GM18951 (cell line): ENCODE measurements around the gene PRCP.

ENCODE experiments used
- POLR2A ChIP-seq: IDR thresholded peaks from 4 replicates; pipeline ENCODE4 v1.6.1; 2011; ENCODE audit warnings: mild to moderate bottlenecking; ENCODE audit not compliant: insufficient read length, insufficient read depth; ENCODE audit errors: extremely low read depth
- in situ Hi-C: fragments of 300-500 bp; cut with MboI; formaldehyde crosslinking; loops from one replicate; pipeline ENCODE4 v1.12.0; 2022; ENCODE audit warnings: low sequenced_read_pairs, mixed read lengths, inconsistent platforms; ENCODE audit not compliant: unreplicated experiment

The PRCP gene

DNA sequence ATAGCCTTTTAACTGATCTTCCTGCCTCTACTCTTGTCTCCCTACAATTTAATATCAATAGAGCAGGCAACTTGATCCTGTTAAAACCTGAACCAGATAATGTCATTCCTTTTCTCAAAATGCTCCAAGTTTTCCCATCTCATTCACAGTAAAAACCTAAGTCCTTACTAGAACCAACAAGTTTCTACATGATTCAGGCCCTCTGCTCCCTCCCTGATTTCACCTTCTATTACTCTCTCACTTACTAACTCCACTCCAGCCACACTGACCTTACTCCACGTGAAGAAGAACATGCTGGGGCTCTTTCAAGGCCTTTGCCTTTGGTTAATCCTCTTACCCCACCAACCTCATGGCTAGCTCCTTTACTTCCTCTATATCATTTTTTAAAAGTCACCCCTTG is 71.1 kb downstream of the PRCP start:
- TF ChIP-seq POLR2A = no peak
- in situ Hi-C loops = no loop called here

DNA sequence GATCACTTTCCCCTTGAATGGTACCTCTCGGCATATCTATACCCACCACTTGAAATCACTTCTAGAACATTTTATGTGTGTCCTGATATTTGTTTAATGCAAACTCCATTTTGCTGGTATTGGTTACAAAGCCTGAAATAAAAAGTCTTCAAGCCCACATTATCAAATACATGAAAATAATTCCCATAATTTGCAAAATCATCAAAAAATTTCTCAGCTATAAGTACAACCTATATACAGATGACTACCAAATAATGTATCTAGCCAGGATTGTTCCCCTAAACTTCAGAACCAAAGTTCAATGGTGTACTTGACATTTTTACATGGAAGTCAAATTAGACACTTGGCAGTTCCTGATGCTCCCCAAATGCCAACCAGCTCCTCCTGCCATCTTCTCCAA is 71.8 kb downstream of the PRCP start:
- no peak for TF ChIP-seq POLR2A
- in situ Hi-C loops = no loop called here

DNA sequence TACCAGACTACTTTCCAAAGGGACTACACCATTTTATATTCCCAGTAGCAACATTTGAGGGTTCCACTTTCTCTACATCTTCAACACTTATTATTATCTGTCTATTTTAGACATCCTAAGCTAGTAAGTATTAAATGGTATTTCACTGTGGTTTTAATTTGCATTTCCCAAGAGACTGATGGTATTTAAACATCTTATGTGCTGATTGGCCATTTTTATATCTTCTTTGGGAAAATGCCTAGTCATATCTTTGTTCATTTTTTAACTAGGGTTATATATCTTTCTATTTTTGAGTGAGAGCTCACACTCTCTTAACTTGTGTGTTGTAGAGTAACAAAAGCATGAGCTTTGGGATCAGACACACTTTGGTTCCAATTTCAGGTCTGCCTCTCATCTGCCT is 73.7 kb downstream of the PRCP start:
- no peak for TF ChIP-seq POLR2A
- in situ Hi-C loops = no loop called here

DNA sequence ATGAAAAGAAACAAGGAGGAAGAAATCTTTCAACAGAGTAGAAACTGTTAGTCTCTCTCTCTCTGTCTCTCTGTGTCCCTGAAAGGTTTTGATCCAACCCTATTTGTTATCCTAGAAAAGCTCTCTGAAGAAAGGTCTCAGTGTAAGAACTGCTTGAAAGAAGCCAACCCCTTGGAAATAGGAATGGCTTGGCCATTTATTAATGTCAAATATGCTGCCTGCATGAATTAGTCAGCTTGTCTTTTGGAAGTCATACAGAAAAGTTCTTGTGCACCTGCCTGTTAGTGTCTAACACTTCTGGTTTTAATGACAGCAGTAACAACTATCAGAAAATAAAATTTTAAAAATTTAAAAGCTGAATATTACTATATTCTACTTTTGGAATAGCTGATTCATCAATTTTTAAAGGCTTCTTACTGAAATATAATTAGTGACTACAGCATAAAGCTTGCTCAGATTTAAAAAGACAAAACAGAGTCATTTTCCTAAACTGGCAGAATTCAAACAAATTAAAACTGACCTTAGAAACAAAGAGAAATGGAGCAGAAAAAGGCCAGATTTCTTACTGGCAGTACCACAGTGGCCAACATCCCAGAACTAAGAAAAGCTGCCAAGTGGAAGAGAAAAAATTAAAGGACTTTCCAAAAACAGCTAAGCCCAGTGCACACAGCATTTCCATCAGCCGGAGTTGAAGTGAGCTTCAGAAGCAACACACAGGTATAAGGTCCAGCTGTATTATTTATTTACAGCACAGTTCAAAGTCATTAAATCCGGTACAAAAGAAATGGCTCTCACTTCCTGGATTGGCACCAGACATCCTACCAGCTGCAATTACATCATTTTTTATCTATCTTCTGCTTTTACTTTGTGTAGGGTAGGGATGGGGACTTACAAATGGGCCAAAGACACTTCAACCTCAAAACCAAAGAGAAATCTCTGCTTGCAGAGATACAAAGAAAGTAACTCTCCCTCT is 76.3 kb downstream of the PRCP start:
- in situ Hi-C loops = no loop called here
- TF ChIP-seq POLR2A = no peak

DNA sequence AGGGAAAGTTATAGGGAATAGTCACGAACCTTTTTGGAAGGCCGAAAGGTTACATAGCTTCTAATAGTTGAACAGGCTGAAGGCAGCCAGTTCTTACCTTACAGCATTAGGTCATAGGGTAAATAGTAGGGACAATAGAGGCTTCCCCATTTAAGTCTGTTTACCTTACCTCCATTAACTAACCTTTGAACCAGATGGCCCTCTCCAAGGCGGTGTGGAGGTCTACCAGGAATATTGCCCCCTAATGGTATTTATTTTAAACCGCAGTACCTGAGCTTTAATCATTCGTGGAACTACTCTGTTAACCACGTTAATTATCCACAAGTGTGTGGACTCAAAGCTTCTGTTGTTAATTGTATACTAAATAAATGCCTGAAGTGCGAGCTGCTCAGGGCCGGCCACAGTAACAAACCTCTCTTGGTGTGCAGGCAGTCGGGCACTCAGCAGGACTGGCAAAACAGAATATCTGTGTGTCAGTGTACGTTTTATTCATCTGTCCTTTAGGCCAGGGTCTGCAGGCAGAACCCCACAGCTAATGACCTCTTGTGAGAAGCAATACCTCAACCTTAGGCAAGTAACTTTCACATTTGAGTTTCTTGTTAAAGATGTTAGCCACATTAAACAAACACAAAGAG is 81.7 kb downstream of the PRCP start:
- in situ Hi-C loops = no loop called here
- no peak for TF ChIP-seq POLR2A

DNA sequence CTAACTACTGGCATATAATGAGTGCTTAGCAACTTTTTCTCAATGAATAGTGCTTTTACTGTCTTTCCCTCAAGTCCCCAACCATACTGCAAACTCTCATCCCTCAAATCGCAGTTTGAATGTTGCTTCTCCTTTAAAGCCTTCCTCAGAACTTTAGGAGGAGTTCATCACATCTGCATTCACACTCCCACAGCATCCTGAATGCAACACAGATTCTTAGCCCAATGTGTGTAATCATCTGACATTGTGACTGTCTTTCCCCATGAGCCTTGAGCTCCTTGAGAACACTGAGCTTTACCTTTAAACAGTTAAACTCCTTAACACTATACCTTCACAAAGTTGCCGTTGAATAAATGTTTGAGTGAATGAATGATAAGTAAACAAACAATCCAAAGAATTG is 84.8 kb downstream of the PRCP start:
- no peak for TF ChIP-seq POLR2A
- in situ Hi-C loops = no loop called here

DNA sequence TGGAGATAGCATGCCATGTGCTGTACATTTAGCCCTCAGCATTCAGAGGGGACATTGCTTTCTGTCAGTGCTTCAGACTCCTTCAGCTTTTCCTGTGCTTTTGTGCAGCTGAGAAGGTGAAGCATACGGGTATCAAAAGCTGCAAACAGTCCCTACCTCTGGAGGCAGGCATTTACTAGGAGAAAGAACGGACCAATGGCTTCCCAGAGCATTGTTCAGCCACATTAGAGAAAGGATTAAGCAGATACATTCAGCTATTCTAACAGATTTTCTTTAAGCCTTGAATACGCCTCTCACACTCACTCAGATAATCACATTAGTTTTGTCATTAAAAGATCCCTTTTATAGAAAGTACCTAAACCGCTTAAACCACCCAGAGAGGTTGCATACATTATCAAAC is 85.9 kb downstream of the PRCP start:
- in situ Hi-C loops = no loop called here
- no peak for TF ChIP-seq POLR2A

DNA sequence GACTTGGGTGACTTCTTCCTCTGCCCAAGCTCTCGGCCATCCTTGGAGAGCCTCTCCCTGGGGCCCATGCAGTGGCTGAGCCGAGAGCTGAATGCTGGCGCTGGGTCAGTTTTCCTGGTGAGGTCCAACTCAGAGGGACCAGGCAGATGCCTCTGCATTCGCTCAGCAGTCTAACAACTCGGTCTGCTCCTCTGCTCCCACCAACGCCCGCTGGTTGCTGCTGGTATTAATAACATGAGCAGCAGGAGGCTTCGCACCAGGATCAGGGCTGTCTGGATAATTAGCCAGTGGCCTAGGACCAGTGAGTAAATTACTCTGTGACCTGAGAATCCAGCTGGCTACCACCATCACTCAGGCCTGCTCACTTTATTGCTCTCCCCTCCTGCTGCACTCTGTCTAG is 88.9 kb downstream of the PRCP start:
- in situ Hi-C loops = no loop called here
- TF ChIP-seq POLR2A = no peak

DNA sequence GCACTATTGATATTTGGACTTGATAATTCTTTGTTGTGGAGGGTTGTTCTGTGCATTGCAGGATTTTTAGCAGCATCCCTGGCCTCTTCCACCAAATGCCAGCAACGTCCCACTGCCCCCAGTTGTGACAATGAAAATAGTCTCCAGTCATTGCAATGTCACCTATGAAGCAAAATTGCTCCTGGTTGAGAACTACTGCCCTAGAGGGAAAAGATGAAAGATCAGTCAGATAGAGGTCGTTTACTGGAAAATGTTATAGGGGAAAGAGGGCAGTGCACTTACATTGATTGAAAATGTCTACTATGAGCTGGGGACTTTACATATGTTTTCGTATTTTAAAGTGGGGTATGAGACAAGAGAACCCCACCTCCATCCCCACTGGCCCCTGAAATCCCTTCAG is 89.5 kb downstream of the PRCP start:
- in situ Hi-C loops = no loop called here
- no peak for TF ChIP-seq POLR2A

DNA sequence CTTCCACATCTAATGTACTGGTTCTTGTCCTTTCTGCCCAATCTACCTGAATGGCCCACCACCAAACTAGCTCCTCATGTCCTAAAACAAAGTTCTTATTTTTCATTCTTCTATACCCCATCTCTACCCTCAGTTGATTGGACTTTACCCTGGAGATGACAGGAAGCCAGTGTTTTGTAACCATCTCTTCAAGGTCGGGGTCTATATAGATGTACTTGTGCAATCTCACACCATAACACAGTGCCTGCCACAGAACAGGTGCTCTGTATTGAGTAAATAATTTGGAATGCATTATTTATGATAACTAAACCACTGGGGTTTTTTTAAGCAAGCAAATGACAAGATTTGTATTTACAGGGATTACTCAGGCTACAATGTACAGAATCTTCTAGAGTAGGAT is 89.9 kb downstream of the PRCP start:
- in situ Hi-C loops = no loop called here
- no peak for TF ChIP-seq POLR2A

DNA sequence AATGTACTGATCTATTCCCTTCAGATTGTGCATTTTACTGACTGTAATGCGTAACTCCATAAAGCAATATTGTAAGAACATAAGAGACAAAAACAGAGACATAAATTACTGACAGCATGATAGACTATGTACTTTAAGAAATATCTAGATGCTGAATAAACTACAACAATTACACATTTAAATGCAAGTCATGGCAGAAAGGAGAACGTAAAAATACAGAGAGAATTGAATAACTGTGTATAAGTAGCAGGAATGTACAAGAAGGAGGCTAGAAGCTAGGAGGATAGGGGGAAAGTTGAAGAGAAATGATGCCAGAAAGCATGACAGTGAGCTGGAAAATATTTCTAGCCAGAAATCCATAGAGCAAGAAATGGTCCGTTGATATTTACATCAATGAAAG is 92.6 kb downstream of the PRCP start:
- in situ Hi-C loops = no loop called here
- TF ChIP-seq POLR2A = no peak

DNA sequence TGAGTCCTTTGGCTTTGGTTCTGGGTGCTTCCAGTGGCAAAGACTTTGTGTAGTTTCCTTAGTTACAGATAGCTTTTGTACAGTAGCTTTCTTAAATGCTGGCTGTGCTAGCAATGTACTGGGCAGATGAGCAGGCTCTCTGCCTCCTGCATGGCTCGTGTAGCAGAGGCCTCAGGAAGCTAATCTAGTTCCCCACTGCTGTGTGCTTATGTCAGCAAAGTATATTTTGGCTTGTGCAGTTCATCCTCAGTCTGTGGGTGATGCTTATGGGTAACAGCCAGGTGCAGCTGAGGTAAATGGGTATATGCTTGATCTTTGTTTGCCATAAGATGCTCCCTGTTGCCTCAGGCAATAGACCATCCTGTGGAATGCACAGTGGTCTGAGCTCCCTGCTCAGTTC is 97.5 kb downstream of the PRCP start:
- in situ Hi-C loops = no loop called here
- TF ChIP-seq POLR2A = no peak

DNA sequence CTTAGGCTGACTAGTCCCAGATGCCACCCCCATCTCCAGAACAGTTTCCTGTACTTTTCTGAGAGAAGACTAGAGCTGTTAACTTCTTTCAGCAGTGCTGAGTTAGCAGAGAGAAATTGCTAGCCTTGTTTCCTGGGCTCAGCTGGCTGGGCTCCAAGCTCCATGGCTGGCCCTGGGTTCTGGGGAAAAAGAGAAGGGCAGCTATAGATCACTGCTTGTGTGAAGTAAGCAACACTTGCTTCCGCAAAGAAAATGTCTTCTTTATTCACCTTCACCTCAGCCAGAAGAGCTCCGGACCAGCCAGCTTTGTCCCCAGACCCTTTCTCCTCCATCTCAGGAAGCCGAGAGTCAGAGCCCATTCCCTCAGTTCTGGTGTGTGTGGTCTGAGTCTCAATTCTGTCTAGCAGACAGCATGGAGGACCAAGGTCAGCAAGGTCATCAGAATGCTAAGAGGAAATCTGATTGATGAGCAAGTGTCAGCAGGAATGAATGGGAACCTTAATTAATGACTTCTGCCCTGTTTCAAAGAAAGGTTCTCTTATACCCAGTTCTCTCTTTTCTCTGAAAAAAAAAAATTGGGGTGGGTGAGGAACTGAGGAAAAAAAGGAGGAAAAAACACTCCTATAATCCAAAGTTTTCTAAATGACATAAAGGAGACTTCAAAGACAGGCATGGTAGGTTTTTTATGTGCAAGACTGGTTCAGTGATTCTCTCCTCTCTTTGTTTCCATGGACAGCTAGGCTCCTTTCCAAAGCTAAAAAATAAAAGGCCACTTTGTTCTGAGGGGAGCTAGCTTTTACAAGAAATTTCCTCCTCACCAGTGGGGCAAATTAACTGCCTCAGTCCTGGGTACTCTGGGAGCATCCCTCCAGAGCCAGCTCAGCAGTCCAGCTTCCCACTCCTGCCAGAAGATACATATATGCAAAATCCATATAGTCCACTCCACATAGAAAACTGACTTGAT is 103.0 kb downstream of the PRCP start:
- in situ Hi-C loops = no loop called here
- TF ChIP-seq POLR2A = no peak
